Measurements from ENCODE around the gene ANAPC2. TPM values are rescaled to one million over a fixed set of nuclear protein-coding genes. Genes with fewer than 3 reads are reported as not detected.
A peak's percentile ranks its signal among the peaks of the same experiment; 100 is the strongest.

Gene ANAPC2
- total RNA-seq, 1 donor: 32.9 TPM

- no peak overlapping the region for H3K27ac ChIP-seq (ENCODE audit: low read depth, low read length)
Observed at GRCh38 chr9:137190315-137190856, 2.0 kb upstream of the ANAPC2 start.

DNA sequence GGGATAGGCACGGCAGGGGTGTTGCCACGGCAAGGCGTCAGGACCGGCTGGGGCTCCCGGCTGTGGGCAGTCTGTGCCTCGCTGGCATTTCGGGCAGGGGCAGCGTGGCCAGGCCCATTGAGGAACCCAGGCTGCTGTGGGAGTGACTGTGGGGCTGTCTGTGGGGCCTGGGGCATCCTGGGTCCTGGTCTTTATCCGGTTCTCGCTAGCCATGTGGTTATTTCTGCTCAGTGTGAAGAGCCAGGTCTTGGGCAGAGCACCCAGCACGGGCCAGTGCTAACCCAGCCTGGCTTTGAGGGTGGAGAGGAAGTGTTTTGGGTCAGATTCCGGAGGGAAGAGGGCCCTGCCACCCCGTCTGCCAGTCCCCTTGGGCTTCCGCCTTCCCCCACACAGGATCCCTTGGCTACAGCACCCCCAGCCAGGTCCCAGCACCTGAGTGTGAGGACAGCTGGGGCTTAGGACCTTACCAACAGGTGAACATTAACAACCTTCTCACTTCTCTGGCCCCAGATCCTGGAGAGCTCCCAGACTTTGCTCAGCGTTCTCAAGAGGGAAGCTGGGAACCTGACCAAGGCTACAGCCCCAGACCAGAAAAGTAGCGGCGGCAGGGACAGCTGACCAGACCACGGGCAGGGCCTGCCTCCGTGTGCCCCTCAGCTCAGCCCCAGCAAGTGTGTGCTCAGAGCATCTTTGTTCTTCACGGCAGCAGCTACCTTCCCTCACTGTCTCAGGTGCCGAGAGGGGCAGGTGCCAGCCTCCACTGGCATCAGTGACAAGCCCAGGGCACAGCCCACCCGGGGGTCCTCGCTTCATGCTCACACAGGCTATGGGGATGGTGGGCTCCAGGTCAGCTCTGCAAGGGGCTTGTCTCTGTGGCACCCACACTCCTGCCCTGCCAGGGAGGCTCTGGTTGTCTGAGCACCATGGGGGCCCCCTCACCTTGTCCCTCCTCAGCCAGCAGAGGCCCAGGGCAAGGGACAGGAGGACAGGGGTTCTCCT, 1.2 kb upstream of the ANAPC2 start:
- TF ChIP-seq, protein P1, sequence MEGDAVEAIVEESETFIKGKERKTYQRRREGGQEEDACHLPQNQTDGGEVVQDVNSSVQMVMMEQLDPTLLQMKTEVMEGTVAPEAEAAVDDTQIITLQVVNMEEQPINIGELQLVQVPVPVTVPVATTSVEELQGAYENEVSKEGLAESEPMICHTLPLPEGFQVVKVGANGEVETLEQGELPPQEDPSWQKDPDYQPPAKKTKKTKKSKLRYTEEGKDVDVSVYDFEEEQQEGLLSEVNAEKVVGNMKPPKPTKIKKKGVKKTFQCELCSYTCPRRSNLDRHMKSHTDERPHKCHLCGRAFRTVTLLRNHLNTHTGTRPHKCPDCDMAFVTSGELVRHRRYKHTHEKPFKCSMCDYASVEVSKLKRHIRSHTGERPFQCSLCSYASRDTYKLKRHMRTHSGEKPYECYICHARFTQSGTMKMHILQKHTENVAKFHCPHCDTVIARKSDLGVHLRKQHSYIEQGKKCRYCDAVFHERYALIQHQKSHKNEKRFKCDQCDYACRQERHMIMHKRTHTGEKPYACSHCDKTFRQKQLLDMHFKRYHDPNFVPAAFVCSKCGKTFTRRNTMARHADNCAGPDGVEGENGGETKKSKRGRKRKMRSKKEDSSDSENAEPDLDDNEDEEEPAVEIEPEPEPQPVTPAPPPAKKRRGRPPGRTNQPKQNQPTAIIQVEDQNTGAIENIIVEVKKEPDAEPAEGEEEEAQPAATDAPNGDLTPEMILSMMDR (IDR thresholded peaks at IDR 0.05; ENCODE audit: extremely low read depth, low read depth, low read length): no peak
- Histone ChIP-seq H3K9me3 (ENCODE audit: low read depth, low read length) (no peaks in the 10 kb centered on the region), H3K36me3 (ENCODE audit: insufficient read depth, low read length) (peaks cover 17% of the 10 kb centered on the region), H3K79me2 (ENCODE audit: insufficient read depth, low read length) (peaks cover 80% of the 10 kb centered on the region), H3K27me3 (ENCODE audit: insufficient read depth, low read length) (no peaks in the 10 kb centered on the region), H3K4me1 (ENCODE audit: insufficient read depth, low read length) (peaks cover 23% of the 10 kb centered on the region), H4K20me1 (ENCODE audit: insufficient read depth, low read length) (peaks cover 38% of the 10 kb centered on the region), H3K27ac (ENCODE audit: low read depth, low read length) (peak overlapping the region; percentile 88), H2AFZ (ENCODE audit: low read length) (peak overlapping the region; percentile 72), H3K4me3 (ENCODE audit: insufficient read depth, low read length) (peak overlapping the region; percentile 97), H3K4me2 (ENCODE audit: insufficient read depth, low read length) (peak overlapping the region; percentile 93)
- peak; percentile 97 for DNase-seq (ENCODE audit: insufficient read length, low spot score, missing footprints)

More at GRCh38 chr9:137190315-137190856, 2.0 kb upstream of the ANAPC2 start:
- H3K27me3 ChIP-seq (ENCODE audit: insufficient read depth, low read length): no peaks in the 10 kb centered on the region
- TF ChIP-seq, protein P1 (IDR thresholded peaks at IDR 0.05; ENCODE audit: extremely low read depth, low read depth, low read length): no peak
- H4K20me1 ChIP-seq (ENCODE audit: insufficient read depth, low read length): peaks cover 38% of the 10 kb centered on the region
- no peak for DNase-seq (ENCODE audit: insufficient read length, low spot score, missing footprints)
- H3K79me2 ChIP-seq (ENCODE audit: insufficient read depth, low read length): peaks cover 84% of the 10 kb centered on the region
- H3K4me1 ChIP-seq (ENCODE audit: insufficient read depth, low read length): peaks cover 23% of the 10 kb centered on the region
- H3K9me3 ChIP-seq (ENCODE audit: low read depth, low read length): no peaks in the 10 kb centered on the region
- H3K4me3 ChIP-seq (ENCODE audit: insufficient read depth, low read length): no peak overlapping the region
- H3K36me3 ChIP-seq (ENCODE audit: insufficient read depth, low read length): peaks cover 14% of the 10 kb centered on the region
- no peak overlapping the region for H2AFZ ChIP-seq (ENCODE audit: low read length)
- H3K4me2 ChIP-seq (ENCODE audit: insufficient read depth, low read length): no peak overlapping the region

DNA sequence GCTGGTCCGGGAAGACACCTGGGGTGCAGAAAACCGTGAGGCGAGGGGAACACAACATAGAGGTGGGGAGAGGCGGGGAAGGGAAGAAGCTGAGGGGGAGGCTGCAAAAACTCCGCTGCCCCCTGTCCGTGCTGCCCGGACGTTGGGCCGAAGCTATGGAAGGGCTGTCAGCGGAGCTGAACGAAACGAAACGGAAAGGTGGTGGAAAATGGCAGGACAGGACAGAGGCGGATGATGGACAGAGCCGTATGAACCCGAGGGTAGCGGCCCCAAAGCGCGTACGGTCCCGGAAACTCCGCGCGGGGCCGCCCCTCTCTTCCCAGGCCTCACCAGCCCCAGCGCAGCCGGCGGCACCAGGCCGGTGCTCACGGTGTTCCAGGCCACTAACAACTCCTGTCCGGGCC, 272 bp downstream of the ANAPC2 start:
- Histone ChIP-seq H3K27ac (ENCODE audit: low read depth, low read length) (peak overlapping the region; percentile 88), H4K20me1 (ENCODE audit: insufficient read depth, low read length) (peaks cover 26% of the 10 kb centered on the region), H3K36me3 (ENCODE audit: insufficient read depth, low read length) (peaks cover 30% of the 10 kb centered on the region), H3K9me3 (ENCODE audit: low read depth, low read length) (no peaks in the 10 kb centered on the region), H3K4me1 (ENCODE audit: insufficient read depth, low read length) (peaks cover 23% of the 10 kb centered on the region), H2AFZ (ENCODE audit: low read length) (peak overlapping the region; percentile 94), H3K4me3 (ENCODE audit: insufficient read depth, low read length) (peak overlapping the region; percentile 97), H3K4me2 (ENCODE audit: insufficient read depth, low read length) (peak overlapping the region; percentile 93), H3K79me2 (ENCODE audit: insufficient read depth, low read length) (peaks cover 65% of the 10 kb centered on the region), H3K27me3 (ENCODE audit: insufficient read depth, low read length) (no peaks in the 10 kb centered on the region)
- TF ChIP-seq, protein P1 (IDR thresholded peaks at IDR 0.05; ENCODE audit: extremely low read depth, low read depth, low read length): no peak
- DNase-seq (ENCODE audit: insufficient read length, low spot score, missing footprints): no peak

DNA sequence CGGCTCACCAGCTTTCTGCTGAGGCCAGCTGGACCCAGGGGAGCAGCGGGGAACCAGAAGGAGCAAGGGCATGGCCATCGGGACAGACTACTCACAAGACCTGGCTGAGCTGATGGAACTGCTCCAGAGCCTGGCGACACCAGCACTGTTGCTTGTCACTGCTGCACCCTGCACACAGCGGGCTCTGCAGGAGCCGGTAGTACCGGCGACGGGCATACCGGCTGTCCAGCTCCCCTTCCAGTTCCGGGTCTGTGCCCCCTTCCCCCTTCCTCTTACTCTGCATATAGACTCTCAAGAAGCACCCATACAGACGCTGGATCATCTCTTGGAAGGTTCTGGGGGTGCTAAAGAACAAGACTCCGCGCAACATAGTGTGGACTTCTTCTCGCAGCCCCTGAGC, 974 bp downstream of the ANAPC2 start:
- no peak for DNase-seq (ENCODE audit: insufficient read length, low spot score, missing footprints)
- H3K4me2 ChIP-seq (ENCODE audit: insufficient read depth, low read length): peak overlapping the region; percentile 93
- peak overlapping the region; percentile 97 for H3K4me3 ChIP-seq (ENCODE audit: insufficient read depth, low read length)
- no peak overlapping the region for H2AFZ ChIP-seq (ENCODE audit: low read length)
- H3K27me3 ChIP-seq (ENCODE audit: insufficient read depth, low read length): no peaks in the 10 kb centered on the region
- H3K79me2 ChIP-seq (ENCODE audit: insufficient read depth, low read length): peaks cover 60% of the 10 kb centered on the region
- H3K4me1 ChIP-seq (ENCODE audit: insufficient read depth, low read length): peaks cover 23% of the 10 kb centered on the region
- H3K9me3 ChIP-seq (ENCODE audit: low read depth, low read length): no peaks in the 10 kb centered on the region
- H3K27ac ChIP-seq (ENCODE audit: low read depth, low read length): no peak overlapping the region
- peaks cover 22% of the 10 kb centered on the region for H4K20me1 ChIP-seq (ENCODE audit: insufficient read depth, low read length)
- H3K36me3 ChIP-seq (ENCODE audit: insufficient read depth, low read length): peaks cover 33% of the 10 kb centered on the region
- TF ChIP-seq, protein P1 (IDR thresholded peaks at IDR 0.05; ENCODE audit: extremely low read depth, low read depth, low read length): no peak

Measured in osteoblast (primary cell).